ENCODE results near the gene C16orf74. TPM values are rescaled to one million over a fixed set of nuclear protein-coding genes. Genes with fewer than 3 reads are reported as not detected.

Gene C16orf74
- polyA plus RNA-seq, 1 experiment, result 3.2 TPM

DNA sequence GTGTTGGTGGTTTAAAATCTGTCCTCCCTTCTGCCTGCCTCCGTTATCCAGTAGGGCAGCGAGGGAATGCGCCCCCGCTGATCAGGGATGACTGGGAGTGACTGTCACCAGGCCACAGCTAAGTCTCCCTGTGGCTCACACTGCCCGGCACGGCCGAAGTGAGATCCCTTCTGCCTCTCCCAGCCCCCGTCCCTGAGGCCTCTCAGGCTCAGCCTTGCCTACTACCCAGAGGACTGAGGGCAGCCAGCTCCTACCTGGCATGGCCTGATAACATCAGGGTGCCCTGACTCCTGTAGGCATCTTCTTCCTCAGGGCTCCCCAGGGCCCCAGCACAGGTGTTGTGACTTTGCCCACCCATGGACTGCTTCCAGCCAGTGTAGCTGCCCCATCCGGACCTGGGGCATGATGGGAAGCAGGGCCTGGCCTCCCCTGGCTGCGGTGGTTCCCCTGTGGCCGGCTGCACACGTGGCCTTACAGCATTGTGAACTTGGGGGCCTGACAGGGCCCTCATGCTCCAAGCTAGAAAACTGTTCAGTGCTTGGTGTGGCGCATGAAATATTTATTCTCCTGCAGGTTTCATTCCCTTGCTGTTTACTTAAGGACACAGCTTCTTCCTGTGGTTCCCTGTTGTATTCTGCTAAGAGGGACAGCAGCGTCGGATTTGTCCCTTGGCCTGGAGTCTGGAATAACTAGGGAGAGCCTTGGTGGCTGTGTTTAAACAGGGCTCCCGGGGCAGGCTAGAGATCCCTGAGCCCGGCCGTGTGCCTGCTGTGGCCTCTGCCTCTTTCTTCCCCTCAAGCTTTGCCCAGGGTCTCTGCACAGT, 92.2 kb downstream of the C16orf74 start:
- ChIA-PET CTCF (interaction anchor here (0.6 to 2.5 kb wide), 12 partner anchors 9 to 232 kb away, joined by 3 to 9 read pairs (median 4); no protein-coding TSS in a partner anchor), POLR2A (no interaction called here)

DNA sequence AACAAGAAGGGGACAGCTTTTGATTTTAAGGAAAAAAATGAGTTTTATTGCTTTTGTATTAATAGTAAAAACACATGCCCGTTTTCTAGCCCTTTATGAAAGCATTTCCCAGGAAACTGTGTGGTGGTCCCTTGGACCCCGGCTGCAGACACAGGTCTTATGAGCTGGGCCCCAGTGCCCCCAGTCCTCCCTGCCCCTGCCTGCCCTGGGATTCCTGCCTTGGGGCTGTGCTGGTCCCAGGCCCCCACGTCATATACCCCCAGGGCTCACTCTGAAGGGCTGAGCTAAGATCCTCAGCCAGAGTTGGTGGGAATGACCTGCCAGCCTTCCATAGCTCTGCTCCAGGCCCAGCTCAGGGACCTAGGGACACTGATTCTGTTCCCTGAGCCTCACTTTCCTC, 92.9 kb downstream of the C16orf74 start:
- POLR2A ChIA-PET, result no interaction called here
- H3K4me3 ChIP-seq (ENCODE audit: low read depth, low read length), result no peak overlapping the region
- no peak overlapping the region for H3K27ac ChIP-seq (ENCODE audit: low read depth, low read length)
- no peaks in the 10 kb centered on the region for H3K27me3 ChIP-seq (ENCODE audit: control insufficient read depth, insufficient read depth, low read length)
- H3K9me3 ChIP-seq (ENCODE audit: control insufficient read depth, insufficient read depth, low read length), result no peaks in the 10 kb centered on the region; the same call in 1 of the 2 replicates
- TF ChIP-seq, protein P1, sequence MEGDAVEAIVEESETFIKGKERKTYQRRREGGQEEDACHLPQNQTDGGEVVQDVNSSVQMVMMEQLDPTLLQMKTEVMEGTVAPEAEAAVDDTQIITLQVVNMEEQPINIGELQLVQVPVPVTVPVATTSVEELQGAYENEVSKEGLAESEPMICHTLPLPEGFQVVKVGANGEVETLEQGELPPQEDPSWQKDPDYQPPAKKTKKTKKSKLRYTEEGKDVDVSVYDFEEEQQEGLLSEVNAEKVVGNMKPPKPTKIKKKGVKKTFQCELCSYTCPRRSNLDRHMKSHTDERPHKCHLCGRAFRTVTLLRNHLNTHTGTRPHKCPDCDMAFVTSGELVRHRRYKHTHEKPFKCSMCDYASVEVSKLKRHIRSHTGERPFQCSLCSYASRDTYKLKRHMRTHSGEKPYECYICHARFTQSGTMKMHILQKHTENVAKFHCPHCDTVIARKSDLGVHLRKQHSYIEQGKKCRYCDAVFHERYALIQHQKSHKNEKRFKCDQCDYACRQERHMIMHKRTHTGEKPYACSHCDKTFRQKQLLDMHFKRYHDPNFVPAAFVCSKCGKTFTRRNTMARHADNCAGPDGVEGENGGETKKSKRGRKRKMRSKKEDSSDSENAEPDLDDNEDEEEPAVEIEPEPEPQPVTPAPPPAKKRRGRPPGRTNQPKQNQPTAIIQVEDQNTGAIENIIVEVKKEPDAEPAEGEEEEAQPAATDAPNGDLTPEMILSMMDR (IDR thresholded peaks at IDR 0.05; ENCODE audit: low read depth, low read length), result no peak
- CTCF ChIA-PET, result interaction anchor here (0.6 to 1.7 kb wide), 3 partner anchors 30 to 59 kb away, joined by 4 to 9 read pairs (median 9); no protein-coding TSS in a partner anchor
- no peak for DNase-seq (ENCODE audit: low read depth, low spot score)

More for the DNA sequence above, 92.2 kb downstream of the C16orf74 start:
- H3K27ac ChIP-seq (ENCODE audit: low read depth, low read length), result no peak overlapping the region
- no peaks in the 10 kb centered on the region for H3K27me3 ChIP-seq (ENCODE audit: control insufficient read depth, insufficient read depth, low read length)
- H3K9me3 ChIP-seq (ENCODE audit: control insufficient read depth, insufficient read depth, low read length), result no peaks in the 10 kb centered on the region; the same call in 1 of the 2 replicates
- no peak for DNase-seq (ENCODE audit: low read depth, low spot score)
- TF ChIP-seq, protein P1 (IDR thresholded peaks at IDR 0.05; ENCODE audit: low read depth, low read length), result no peak
- no peak overlapping the region for H3K4me3 ChIP-seq (ENCODE audit: low read depth, low read length)

Small RNA genes lying within 50 kb of the gene (small RNA-seq; reads per million reads assigned to genes)
- gene RN7SL381P (ENCODE audit: insufficient read length, low read depth) (not detected), gene RNU1-103P (ENCODE audit: insufficient read length, low read depth) (not detected)

Other genes starting within 250 kb of the C16orf74 start
- 18.2 and 21.0 TPM in 2 replicates for gene GSE1, start 137.8 kb downstream of the C16orf74 start, polyA plus RNA-seq (2011; rRNA removed)
- 4.2 and 5.1 TPM in 2 replicates for gene GINS2, start 62.1 kb downstream of the C16orf74 start, polyA plus RNA-seq (2011; rRNA removed)
- 30.5 and 31.0 TPM in 2 replicates for gene EMC8, start 48.4 kb upstream of the C16orf74 start, polyA plus RNA-seq (2011; rRNA removed)
- 828 and 879 TPM in 2 replicates for gene COX4I1, start 48.6 kb upstream of the C16orf74 start, polyA plus RNA-seq (2011; rRNA removed)
- not detected in 2 replicates for gene IRF8, start 148.1 kb upstream of the C16orf74 start, polyA plus RNA-seq (2011; rRNA removed)